Measurements from ENCODE around the gene CEMIP. TPM values are rescaled to one million over a fixed set of nuclear protein-coding genes. Genes with fewer than 3 reads are reported as not detected.

CEMIP gene
- polyA plus RNA-seq, 1 of the 3 experiments (the other 2 are of a cell fraction) = 27.8 TPM

DNA sequence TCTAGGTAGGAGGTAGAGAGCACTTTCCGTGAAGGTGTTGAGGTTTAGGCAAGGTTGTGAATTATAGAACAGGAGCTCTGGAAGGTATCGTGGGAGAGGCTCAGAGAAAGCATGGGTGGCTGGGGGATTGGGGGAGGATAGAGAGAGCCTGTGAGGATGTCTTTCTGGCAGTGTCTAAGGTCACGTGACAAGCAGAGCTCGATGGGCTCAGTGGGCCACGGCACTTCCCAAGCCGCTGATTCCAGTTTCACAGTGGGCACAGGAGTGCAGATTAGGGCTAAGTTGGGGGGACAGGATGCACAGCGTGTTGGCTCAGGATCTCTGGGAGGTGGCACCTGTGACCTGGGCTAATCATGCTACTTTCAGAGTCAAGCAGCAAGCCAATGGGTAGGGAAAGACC lies 52.0 kb downstream of the CEMIP start (continued):
- TF ChIP-seq REST (IDR thresholded peaks at IDR 0.05; ENCODE audit: low read depth, low read length) (no peak), RFX5 (IDR thresholded peaks at IDR 0.05; ENCODE audit: low read length) (no peak)

- Histone ChIP-seq H2AFZ (ENCODE audit: low read depth) (no peak overlapping the region), H3F3A (replicated peaks; ENCODE audit: insufficient read depth) (no peaks in the 10 kb centered on the region), H3K36me3 (replicated peaks in 1 of 2; ENCODE audit: control insufficient read depth in 1 of 2, insufficient read depth in 2 of 2, low read length in 1 of 2) (no peaks in the 10 kb centered on the region), H3K79me2 (ENCODE audit: insufficient read depth) (no peaks in the 10 kb centered on the region), H3K4me1 (ENCODE audit: control insufficient read depth in 1 of 2, insufficient read depth in 2 of 2, low read depth in 1 of 2, low read length in 1 of 2) (peaks cover 0 to 19% of the 10 kb centered on the region in 2 experiments; a peak in 2 of 4 replicates), H3K9me2 (no peaks in the 10 kb centered on the region), H3K27ac (ENCODE audit: low read depth in 2 of 2, low read length in 1 of 2) (no peak overlapping the region), H4K20me1 (ENCODE audit: insufficient read depth) (no peaks in the 10 kb centered on the region), H3K9ac (no peak overlapping the region), H3K4me2 (no peak overlapping the region), H3K9me3 (no peaks in the 10 kb centered on the region), H3K4me3 (ENCODE audit: low read depth in 2 of 2, low read length in 1 of 2) (no peak overlapping the region), H3K27me3 (ENCODE audit: insufficient read depth) (no peaks in the 10 kb centered on the region)
- WGBS (ENCODE audit: low lambda C conversion rate) = 59% methylated on average over 6 of the region's 7 CpGs
- CTCF ChIA-PET = interaction anchor here (0.8 to 1.8 kb wide), 5 partner anchors 15 to 375 kb away, joined by 3 to 5 read pairs (median 4); partner anchors contain the start of gene CEMIP
- POLR2A ChIA-PET = no interaction called here
- no peak for DNase-seq
- TF ChIP-seq MAX (IDR thresholded peaks at IDR 0.05; ENCODE audit: low read depth) (no peak), USF2 (IDR thresholded peaks at IDR 0.05; ENCODE audit: borderline replicate concordance, low read depth, low read length) (no peak), FOXJ3 (CRISPR knock-in tag; IDR thresholded peaks at IDR 0.05) (no peak), TEAD4 (IDR thresholded peaks at IDR 0.05; ENCODE audit: borderline replicate concordance, insufficient read depth) (no peak), NFIC (IDR thresholded peaks at IDR 0.05; ENCODE audit: borderline replicate concordance) (no peak), SMC3 (IDR thresholded peaks at IDR 0.05; ENCODE audit: low read depth, low read length) (no peak), GATA2 (CRISPR knock-in tag; IDR thresholded peaks at IDR 0.05) (no peak)
- TF ChIP-seq, protein P1, sequence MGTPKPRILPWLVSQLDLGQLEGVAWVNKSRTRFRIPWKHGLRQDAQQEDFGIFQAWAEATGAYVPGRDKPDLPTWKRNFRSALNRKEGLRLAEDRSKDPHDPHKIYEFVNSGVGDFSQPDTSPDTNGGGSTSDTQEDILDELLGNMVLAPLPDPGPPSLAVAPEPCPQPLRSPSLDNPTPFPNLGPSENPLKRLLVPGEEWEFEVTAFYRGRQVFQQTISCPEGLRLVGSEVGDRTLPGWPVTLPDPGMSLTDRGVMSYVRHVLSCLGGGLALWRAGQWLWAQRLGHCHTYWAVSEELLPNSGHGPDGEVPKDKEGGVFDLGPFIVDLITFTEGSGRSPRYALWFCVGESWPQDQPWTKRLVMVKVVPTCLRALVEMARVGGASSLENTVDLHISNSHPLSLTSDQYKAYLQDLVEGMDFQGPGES (IDR thresholded peaks at IDR 0.05; ENCODE audit: low read depth, low read length) = no peak
Observed at GRCh38 chr15:80831606-80832224, 52.5 kb downstream of the CEMIP start.
